SK-N-DZ (cell line): ENCODE data around the gene ANAPC1.
"Not testable (repeated sequence)": the region's sequence is repeated elsewhere in the genome, so short reads cannot be mapped to it uniquely, and the experiment has no call there.

Source experiments
- DNase-seq: peaks from one replicate; pipeline ENCODE4 v3.0.0-alpha.2; 2015; ENCODE audit warnings: low spot score
- small RNA-seq, 2 experiments: library from RNA; depleted of rRNA; stranded (forward); fragments of <200 nt; gene quantifications; one replicate each; pipeline ENCODE3, GENCODE V24; 2014

The ANAPC1 gene

GRCh38 chr2:111741517-111741916 is 142.5 kb downstream of the ANAPC1 start:
- not testable (repeated sequence) for DNase-seq

- DNase-seq: not testable (repeated sequence)
Measured at GRCh38 chr2:111735838-111736721, 147.9 kb downstream of the ANAPC1 start.

GRCh38 chr2:111735420-111735819 is 148.6 kb downstream of the ANAPC1 start:
- not testable (repeated sequence) for DNase-seq

GRCh38 chr2:111729812-111730458 is 154.1 kb downstream of the ANAPC1 start:
- not testable (repeated sequence) for DNase-seq

GRCh38 chr2:111727611-111728110 is 156.3 kb downstream of the ANAPC1 start:
- DNase-seq: not testable (repeated sequence)

GRCh38 chr2:111725742-111726141 is 158.3 kb downstream of the ANAPC1 start:
- not testable (repeated sequence) for DNase-seq

GRCh38 chr2:111719610-111720009 is 164.4 kb downstream of the ANAPC1 start:
- not testable (repeated sequence) for DNase-seq

Small RNA genes within 50 kb of the gene (small RNA-seq; reads per million reads assigned to genes)
- gene MIR4771-2 (0 reads per million in 2 experiments), gene RN7SL297P (0 reads per million in 2 experiments)
